Upper lobe of left lung (tissue), 6 donors: ENCODE results near the gene SLC25A13. TPM values are rescaled to one million over a fixed set of nuclear protein-coding genes. Genes with fewer than 3 reads are reported as not detected.

ENCODE experiments used
- ATAC-seq, 2 donors: fragments of 200-7000 bp; cut with Tn5 transposase; one replicate each; pipeline ENCODE4 v1.9.1; 2022; ENCODE audit warnings: mild to moderate bottlenecking in 2 of 2, moderate library complexity in 2 of 2; ENCODE audit not compliant: low FRiP score in 2 of 2
- DNase-seq, 2 donors: peaks; one replicate each; pipeline ENCODE4 v3.0.0-alpha.2; 2019 to 2020
- H3K27ac ChIP-seq, 4 donors: fragments of 200-600 bp; sonication (generic); one replicate each; pipeline ENCODE4 v1.5.1; 2016 to 2019
- H3K27me3 ChIP-seq, 4 donors: fragments of 200-600 bp; sonication (generic); one replicate each; pipeline ENCODE4 v1.5.1; 2017 to 2019
- H3K36me3 ChIP-seq, 4 donors: fragments of 200-600 bp; sonication (generic); one replicate each; pipeline ENCODE4 v1.5.1; 2016 to 2019
- H3K4me1 ChIP-seq, 4 donors: fragments of 200-600 bp; sonication (generic); one replicate each; pipeline ENCODE4 v1.5.1; 2018 to 2019
- H3K4me3 ChIP-seq, 4 donors: fragments of 200-600 bp; sonication (generic); one replicate each; pipeline ENCODE4 v1.5.1; 2017 to 2019; ENCODE audit warnings: mild to moderate bottlenecking in 2 of 4, moderate library complexity in 1 of 4
- H3K9me3 ChIP-seq, 4 donors: fragments of 200-600 bp; sonication (generic); one replicate each; pipeline ENCODE4 v1.5.1; 2018 to 2019
- CTCF ChIP-seq, 6 experiments: fragments of 450-650 bp in 4 of 6; fragments of 200-600 bp in 2 of 6; sonication (generic) in 2 of 6; IDR thresholded peaks; one replicate each; pipeline ENCODE4 v1.5.1; 2016 to 2019; ENCODE audit warnings: antibody characterized with exemption in 6 of 6
- EP300 ChIP-seq, 4 donors: sonication (generic); formaldehyde crosslinking; IDR thresholded peaks; one replicate each; pipeline ENCODE4 v1.5.1; 2017; ENCODE audit warnings: antibody characterized with exemption in 4 of 4, control low read depth in 2 of 4
- POLR2A ChIP-seq, 4 donors: fragments of 450-650 bp; IDR thresholded peaks; one replicate each; pipeline ENCODE4 v1.5.1; 2016 to 2017; ENCODE audit warnings: antibody characterized with exemption in 4 of 4, mild to moderate bottlenecking in 2 of 4
- POLR2AphosphoS5 ChIP-seq, 2 donors: sonication (generic); formaldehyde crosslinking; IDR thresholded peaks; one replicate each; pipeline ENCODE4 v1.5.1; 2017; ENCODE audit warnings: antibody characterized with exemption in 2 of 2
- WGBS, 2 donors: methylation state at CpG; one replicate each; pipeline ENCODE4 v1.1.5; 2017 to 2018; 5-methylcytosine and 5-hydroxymethylcytosine counted together
- total RNA-seq, 6 donors: library from RNA; depleted of rRNA in 4 of 6; stranded (reverse); fragments of >200 nt in 4 of 6; gene quantifications; one replicate each; pipeline versions ENCODE4 v1.1.0 to v1.2.1, GENCODE V29; 2016 to 2021
- donor health status: DM: no; HTN: no; CAD: no; lungs with moderate emphysema.
- donor health status: DM: no; HTN: yes; CAD: no; lungs with severe emphysema.

The SLC25A13 gene
- total RNA-seq, 6 donors from 2014 or later: 21.4 to 39.7 (median 30.8) TPM

- H3K27ac ChIP-seq: no peak overlapping the region
- H3K4me1 ChIP-seq: no peaks in the 10 kb centered on the region
- H3K27me3 ChIP-seq: no peaks in the 10 kb centered on the region
- TF ChIP-seq CTCF (IDR thresholded peaks at IDR 0.05) (no peak), EP300 (IDR thresholded peaks at IDR 0.05) (no peak), POLR2AphosphoS5 (IDR thresholded peaks at IDR 0.05) (no peak), POLR2A (IDR thresholded peaks at IDR 0.05) (no peak)
- no peaks in the 10 kb centered on the region for H3K9me3 ChIP-seq
- WGBS, 2 donors: 57 to 71% methylated on average over 4 of the region's 4 CpGs
- no peak overlapping the region for H3K4me3 ChIP-seq
- ATAC-seq: peak in 1 of 2 donors; percentile 50
- no peak for DNase-seq
- peaks cover 2 to 74% (median 33%) of the 10 kb centered on the region in 4 donors for H3K36me3 ChIP-seq
These were observed 132.6 kb downstream of the SLC25A13 start for GRCh38 chr7:96189129-96189820.

GRCh38 chr7:96188591-96188991, 133.3 kb downstream of the SLC25A13 start:
- no peaks in the 10 kb centered on the region for H3K9me3 ChIP-seq
- 71 to 76% methylated on average over 8 of the region's 8 CpGs for WGBS, 2 donors
- ATAC-seq (peak in 1 of 2 donors; percentile 64), DNase-seq (no peak)
- no peaks in the 10 kb centered on the region for H3K27me3 ChIP-seq
- H3K36me3 ChIP-seq: peaks cover 5 to 80% (median 37%) of the 10 kb centered on the region in 4 donors
- H3K4me1 ChIP-seq: no peaks in the 10 kb centered on the region
- TF ChIP-seq CTCF (IDR thresholded peaks at IDR 0.05) (no peak), POLR2AphosphoS5 (IDR thresholded peaks at IDR 0.05) (no peak), EP300 (IDR thresholded peaks at IDR 0.05) (no peak), POLR2A (IDR thresholded peaks at IDR 0.05) (no peak)
- H3K4me3 ChIP-seq: no peak overlapping the region
- no peak overlapping the region for H3K27ac ChIP-seq

- Histone ChIP-seq H3K27me3 (no peaks in the 10 kb centered on the region), H3K4me1 (no peaks in the 10 kb centered on the region), H3K27ac (no peak overlapping the region), H3K4me3 (no peak overlapping the region), H3K9me3 (no peaks in the 10 kb centered on the region), H3K36me3 (peaks cover 9 to 81% (median 40%) of the 10 kb centered on the region in 4 donors)
- ATAC-seq (peak in 1 of 2 donors; percentile 44), DNase-seq (no peak)
- 61 to 67% methylated on average over 8 of the region's 8 CpGs for WGBS, 2 donors
- TF ChIP-seq POLR2A (IDR thresholded peaks at IDR 0.05) (no peak), POLR2AphosphoS5 (IDR thresholded peaks at IDR 0.05) (no peak), CTCF (IDR thresholded peaks at IDR 0.05) (no peak), EP300 (IDR thresholded peaks at IDR 0.05) (no peak)
These were observed 133.7 kb downstream of the SLC25A13 start for GRCh38 chr7:96188174-96188581.

GRCh38 chr7:96187735-96188134, 134.2 kb downstream of the SLC25A13 start:
- no peak overlapping the region for H3K4me3 ChIP-seq
- H3K27me3 ChIP-seq: no peaks in the 10 kb centered on the region
- no peaks in the 10 kb centered on the region for H3K9me3 ChIP-seq
- peaks cover 9 to 81% (median 39%) of the 10 kb centered on the region in 4 donors for H3K36me3 ChIP-seq
- H3K4me1 ChIP-seq: no peaks in the 10 kb centered on the region
- ATAC-seq (no peak), DNase-seq (no peak)
- no peak overlapping the region for H3K27ac ChIP-seq
- WGBS, 2 donors: 76 to 77% methylated on average over 6 of the region's 6 CpGs
- no peak for TF ChIP-seq CTCF (IDR thresholded peaks at IDR 0.05)
- TF ChIP-seq EP300 (IDR thresholded peaks at IDR 0.05): no peak
- TF ChIP-seq POLR2A (IDR thresholded peaks at IDR 0.05): no peak

GRCh38 chr7:96184783-96185182, 137.1 kb downstream of the SLC25A13 start:
- TF ChIP-seq POLR2AphosphoS5 (IDR thresholded peaks at IDR 0.05): no peak
- no peak for TF ChIP-seq POLR2A (IDR thresholded peaks at IDR 0.05)
- no peak for TF ChIP-seq CTCF (IDR thresholded peaks at IDR 0.05)
- TF ChIP-seq EP300 (IDR thresholded peaks at IDR 0.05): no peak
- no peak overlapping the region for H3K4me3 ChIP-seq
- no peaks in the 10 kb centered on the region for H3K27me3 ChIP-seq
- no peak for DNase-seq
- no peaks in the 10 kb centered on the region for H3K9me3 ChIP-seq
- H3K27ac ChIP-seq: no peak overlapping the region
- ATAC-seq: no peak
- H3K4me1 ChIP-seq: no peaks in the 10 kb centered on the region
- H3K36me3 ChIP-seq: peaks cover 7 to 61% (median 28%) of the 10 kb centered on the region in 4 donors
- 90 to 97% methylated on average over 2 of the region's 2 CpGs for WGBS, 2 donors
